Body of pancreas (tissue), 4 donors: ENCODE data around the gene KAT2A. TPM values are rescaled to one million over a fixed set of nuclear protein-coding genes. Genes with fewer than 3 reads are reported as not detected.
"Not testable (repeated sequence)": the region's sequence is repeated elsewhere in the genome, so short reads cannot be mapped to it uniquely, and the experiment has no call there.

Source experiments
- ATAC-seq: fragments of 150-250 bp; one replicate; pipeline ENCODE4 v1.9.1; 2016
- DNase-seq, 4 donors: peaks; one replicate each; pipeline ENCODE4 v3.0.0-alpha.2; 2019
- H3K27ac ChIP-seq, 4 donors: fragments of 200-600 bp; sonication (generic); 1 replicate in 3 of 4; 2 replicates in 1 of 4; pipeline versions ENCODE4 v1.5.1 to v1.6.1; 2016 to 2019; ENCODE audit warnings: mild to moderate bottlenecking in 1 of 4, mixed read lengths in 1 of 4, moderate library complexity in 1 of 4
- H3K27me3 ChIP-seq, 2 donors: fragments of 200-600 bp; sonication (generic); one replicate each; pipeline ENCODE4 v1.6.0; 2016; ENCODE audit warnings: mild to moderate bottlenecking in 1 of 2
- H3K36me3 ChIP-seq, 2 donors: fragments of 200-600 bp; sonication (generic); replicated peaks in 1 of 2; 2 replicates each; pipeline ENCODE4 v1.5.1; 2016; ENCODE audit warnings: low read depth in 2 of 2; ENCODE audit not compliant: insufficient read depth in 1 of 2
- H3K4me1 ChIP-seq: fragments of 200-600 bp; sonication (generic); one replicate; pipeline ENCODE4 v1.6.0; 2016
- H3K4me3 ChIP-seq, 2 donors: fragments of 200-600 bp; sonication (generic); 1 replicate in 1 of 2; 2 replicates in 1 of 2; pipeline ENCODE4 v1.5.1; 2016 to 2019
- H3K9me3 ChIP-seq, 3 donors: fragments of 200-600 bp; sonication (generic); 1 replicate in 2 of 3; 2 replicates in 1 of 3; pipeline ENCODE4 v1.5.1; 2016
- POLR2A ChIP-seq, 3 donors: fragments of 450-650 bp; IDR thresholded peaks; one replicate each; pipeline ENCODE4 v1.6.1; 2016; ENCODE audit warnings: antibody characterized with exemption in 3 of 3, mild to moderate bottlenecking in 2 of 3
- WGBS, 2 donors: methylation state at CpG; one replicate each; pipeline ENCODE4 v1.1.5; 2017; 5-methylcytosine and 5-hydroxymethylcytosine counted together
- intact Hi-C: fragments of 100-400 bp; cut with DNase I; formaldehyde crosslinking; loops from one replicate; pipeline ENCODE4 v1.15.1; 2023
- total RNA-seq, 2 donors: library from RNA; depleted of rRNA; stranded (reverse); fragments of >200 nt; gene quantifications; one replicate each; pipeline ENCODE4 v1.1.0, GENCODE V29; 2016
- TF ChIP-seq, protein P1 (sequence below), 7 experiments: fragments of 450-650 bp in 4 of 7; fragments of 200-600 bp in 3 of 7; sonication (generic) in 3 of 7; IDR thresholded peaks; one replicate each; pipeline ENCODE4 v1.5.1; 2016 to 2019; ENCODE audit warnings: antibody characterized with exemption in 7 of 7

KAT2A gene
- total RNA-seq, 2 donors from 2014 or later: 50.6 to 58.7 TPM

DNA sequence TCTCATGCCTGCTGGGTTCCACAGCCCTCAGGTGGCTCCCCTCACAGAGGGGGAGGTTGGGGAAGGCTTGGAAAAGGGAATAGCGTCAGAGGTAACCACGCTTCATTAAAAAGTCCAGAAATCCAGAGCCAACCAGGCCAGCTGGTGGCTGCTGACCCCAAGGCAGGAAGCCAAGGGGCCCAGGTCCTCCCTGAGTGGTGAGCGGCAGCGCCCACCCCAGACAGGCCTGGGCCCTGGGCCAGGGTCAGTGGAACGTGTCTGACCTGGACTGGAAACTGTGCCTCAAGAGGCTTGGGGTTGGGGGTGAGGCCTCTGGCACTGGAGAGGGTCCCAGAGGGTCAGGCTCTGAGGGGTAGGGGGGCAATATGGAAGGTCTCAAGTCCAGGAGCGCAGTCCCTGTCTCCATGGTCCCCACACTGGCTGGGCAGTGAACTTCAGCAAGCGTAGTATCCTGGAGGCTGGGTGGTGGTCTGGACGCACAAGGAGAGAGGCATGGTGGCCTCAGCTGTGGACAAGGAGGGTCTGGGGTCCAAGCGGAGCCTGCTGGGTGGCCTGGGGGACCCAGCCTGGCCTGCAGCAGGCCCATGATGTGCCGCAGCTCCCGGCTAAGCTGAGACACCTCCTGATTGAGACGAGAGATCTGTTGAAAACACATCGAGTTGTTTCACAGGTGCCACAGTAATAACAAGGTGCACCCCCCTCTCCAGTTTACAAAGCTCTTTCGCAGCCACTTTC lies 38.8 kb upstream of the KAT2A start:
- Histone ChIP-seq H3K27me3 (no peaks in the 10 kb centered on the region), H3K36me3 (no peaks in the 10 kb centered on the region), H3K9me3 (no peaks in the 10 kb centered on the region), H3K4me3 (no peak overlapping the region), H3K27ac (no peak overlapping the region), H3K4me1 (peaks cover 7% of the 10 kb centered on the region)
- intact Hi-C loops: no loop called here
- no peak for ATAC-seq
- no peak for DNase-seq
- WGBS, 2 donors: 77 to 80% methylated on average over 6 to 14 of the region's 14 CpGs
- TF ChIP-seq, protein P1, sequence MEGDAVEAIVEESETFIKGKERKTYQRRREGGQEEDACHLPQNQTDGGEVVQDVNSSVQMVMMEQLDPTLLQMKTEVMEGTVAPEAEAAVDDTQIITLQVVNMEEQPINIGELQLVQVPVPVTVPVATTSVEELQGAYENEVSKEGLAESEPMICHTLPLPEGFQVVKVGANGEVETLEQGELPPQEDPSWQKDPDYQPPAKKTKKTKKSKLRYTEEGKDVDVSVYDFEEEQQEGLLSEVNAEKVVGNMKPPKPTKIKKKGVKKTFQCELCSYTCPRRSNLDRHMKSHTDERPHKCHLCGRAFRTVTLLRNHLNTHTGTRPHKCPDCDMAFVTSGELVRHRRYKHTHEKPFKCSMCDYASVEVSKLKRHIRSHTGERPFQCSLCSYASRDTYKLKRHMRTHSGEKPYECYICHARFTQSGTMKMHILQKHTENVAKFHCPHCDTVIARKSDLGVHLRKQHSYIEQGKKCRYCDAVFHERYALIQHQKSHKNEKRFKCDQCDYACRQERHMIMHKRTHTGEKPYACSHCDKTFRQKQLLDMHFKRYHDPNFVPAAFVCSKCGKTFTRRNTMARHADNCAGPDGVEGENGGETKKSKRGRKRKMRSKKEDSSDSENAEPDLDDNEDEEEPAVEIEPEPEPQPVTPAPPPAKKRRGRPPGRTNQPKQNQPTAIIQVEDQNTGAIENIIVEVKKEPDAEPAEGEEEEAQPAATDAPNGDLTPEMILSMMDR (IDR thresholded peaks at IDR 0.05): no peak
- TF ChIP-seq POLR2A (IDR thresholded peaks at IDR 0.05): no peak

DNA sequence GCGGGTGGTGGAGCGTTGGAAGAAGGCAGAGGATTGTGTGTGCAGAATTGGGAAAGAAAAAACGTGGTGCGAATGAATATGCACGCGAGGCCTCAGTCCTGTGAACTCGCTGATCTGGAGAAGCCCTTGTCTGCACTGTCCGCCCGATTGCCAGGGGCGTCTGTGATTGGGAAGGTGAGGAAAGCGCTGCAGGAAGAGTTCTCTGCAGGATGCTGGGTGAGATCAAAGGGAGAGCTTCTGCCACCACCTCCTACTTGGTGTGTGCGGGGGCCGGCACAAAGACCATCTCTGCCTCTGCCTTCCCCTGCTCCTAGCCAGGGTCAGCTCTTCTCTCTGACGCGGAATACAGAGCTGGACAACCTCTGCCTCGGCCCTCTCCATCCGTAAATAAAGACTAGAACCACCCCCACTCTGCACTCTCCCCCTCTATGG lies 34.5 kb upstream of the KAT2A start:
- Histone ChIP-seq H3K9me3 (no peaks in the 10 kb centered on the region), H3K4me1 (peaks cover 30% of the 10 kb centered on the region), H3K4me3 (peak overlapping the region; percentile 13 to 21), H3K27ac (peak overlapping the region in 1 of 4 donors; percentile 64), H3K36me3 (no peaks in the 10 kb centered on the region), H3K27me3 (no peaks in the 10 kb centered on the region)
- intact Hi-C loops: no loop called here
- DNase-seq (no peak), ATAC-seq (no peak)
- TF ChIP-seq, protein P1 (IDR thresholded peaks at IDR 0.05): no peak
- TF ChIP-seq POLR2A (IDR thresholded peaks at IDR 0.05): no peak
- 48 to 62% methylated on average over 17 of the region's 17 CpGs for whole genome bisulfite sequencing, 2 donors

DNA sequence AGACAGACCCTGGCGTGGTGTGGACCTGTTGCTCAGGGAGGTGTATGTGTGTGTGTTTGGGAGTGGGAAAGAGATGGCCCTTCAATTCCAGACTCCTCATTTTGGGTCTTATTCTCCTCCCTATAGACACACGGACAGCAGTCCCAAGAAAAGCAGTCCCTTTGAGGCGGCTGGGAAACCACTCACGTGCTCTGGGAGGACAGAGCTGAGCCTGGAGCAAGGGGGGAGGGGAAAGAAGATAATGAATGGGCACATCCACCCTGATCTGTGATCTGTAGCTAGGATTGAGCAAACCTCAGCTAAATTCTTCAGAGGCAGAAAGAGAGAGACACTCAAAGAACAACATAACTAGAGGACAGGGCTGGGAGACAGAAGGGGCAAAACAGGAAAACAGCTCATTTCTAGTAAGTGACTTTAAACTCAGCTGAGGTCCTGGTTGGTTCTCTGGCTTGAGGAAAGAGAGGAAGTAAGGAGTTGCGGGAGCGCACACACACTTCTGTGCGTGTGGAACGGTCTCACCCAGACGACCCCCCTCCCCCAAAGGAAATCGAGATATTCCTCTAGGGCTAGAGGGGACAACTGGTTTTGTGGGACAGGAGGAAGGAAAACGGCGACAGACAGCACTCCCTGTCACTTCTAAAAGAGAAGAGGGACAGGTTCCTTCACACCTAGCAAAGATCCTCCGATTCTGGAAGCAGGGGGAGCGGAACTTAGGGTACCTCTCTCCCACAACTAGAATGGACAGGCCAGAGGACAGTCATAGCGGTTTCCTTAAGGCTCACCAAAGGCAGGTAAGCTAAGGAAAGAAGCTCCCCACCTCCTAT lies 33.0 kb upstream of the KAT2A start:
- ATAC-seq (no peak), DNase-seq (no peak)
- 4 to 6% methylated on average over 14 to 15 of the region's 15 CpGs for WGBS, 2 donors
- H3K36me3 ChIP-seq: no peaks in the 10 kb centered on the region
- no peaks in the 10 kb centered on the region for H3K9me3 ChIP-seq
- peak overlapping the region; percentile 64 to 85 for H3K4me3 ChIP-seq
- no peaks in the 10 kb centered on the region for H3K27me3 ChIP-seq
- H3K27ac ChIP-seq: peak overlapping the region in 3 of 4 donors; percentile 47 to 81 (median 79)
- no peak for TF ChIP-seq POLR2A (IDR thresholded peaks at IDR 0.05)
- H3K4me1 ChIP-seq: peaks cover 30% of the 10 kb centered on the region
- intact Hi-C loops: no loop called here

DNA sequence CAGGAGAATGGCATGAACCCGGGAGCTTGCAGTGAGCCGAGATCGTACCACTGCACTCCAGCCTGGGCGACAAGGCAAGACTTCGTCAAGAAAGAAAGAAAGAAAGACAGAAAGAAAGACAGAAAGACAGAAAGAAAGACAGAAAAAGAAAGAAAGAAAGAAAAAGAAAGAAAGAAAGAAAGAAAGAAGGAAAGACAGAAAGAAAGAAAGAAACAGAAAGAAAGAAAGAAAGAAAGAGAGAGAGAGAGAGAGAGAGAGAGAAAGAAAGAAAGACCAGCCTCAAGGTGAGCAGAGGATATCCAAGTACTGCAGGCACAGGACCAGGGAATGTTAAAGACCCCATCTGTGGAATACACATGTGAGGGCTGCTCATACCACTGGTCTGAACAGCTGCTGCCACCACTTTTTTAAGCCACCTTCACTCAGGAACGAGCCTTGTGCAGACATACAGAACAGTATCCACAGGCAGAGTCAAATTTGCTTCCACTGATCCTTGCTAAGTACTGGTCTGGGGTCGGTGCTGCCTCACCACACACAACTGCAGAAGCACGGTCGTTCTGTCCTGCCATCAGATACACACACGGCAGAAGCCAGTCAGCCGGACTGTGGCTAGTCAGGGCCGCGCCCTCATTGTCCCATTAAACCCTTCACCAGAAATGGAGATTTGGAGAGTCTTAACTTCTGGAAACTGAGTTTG lies 25.9 kb upstream of the KAT2A start:
- no peak for TF ChIP-seq POLR2A (IDR thresholded peaks at IDR 0.05)
- Histone ChIP-seq H3K36me3 (peaks cover 0 to 4% of the 10 kb centered on the region in 2 donors), H3K9me3 (no peaks in the 10 kb centered on the region), H3K4me3 (no peak overlapping the region), H3K27ac (no peak overlapping the region), H3K4me1 (peaks cover 12% of the 10 kb centered on the region), H3K27me3 (no peaks in the 10 kb centered on the region)
- no peak for DNase-seq
- WGBS, 2 donors: 85 to 87% methylated on average over 13 of the region's 13 CpGs
- intact Hi-C loops: no loop called here
- no peak for ATAC-seq

DNA sequence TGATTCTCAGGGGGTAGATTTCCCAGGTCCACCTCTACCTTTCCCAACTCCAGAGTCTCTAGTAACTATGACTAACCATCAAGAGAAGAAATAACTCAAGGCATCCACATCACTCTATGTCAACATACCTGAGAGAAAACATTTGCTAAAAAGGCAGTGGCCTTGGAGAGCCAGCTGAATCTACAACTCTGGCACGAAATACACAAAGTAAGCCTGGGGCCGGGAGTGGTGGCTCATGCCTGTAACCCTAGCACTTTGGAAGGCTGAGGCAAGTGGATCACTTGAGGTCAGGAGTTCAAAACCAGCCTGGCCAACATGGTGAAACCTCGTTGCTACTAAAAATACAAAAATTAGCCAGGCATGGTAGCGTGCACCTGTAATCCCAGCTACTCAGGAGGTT lies 22.0 kb upstream of the KAT2A start:
- H3K36me3 ChIP-seq, H3K4me3 ChIP-seq, H3K9me3 ChIP-seq, H3K27me3 ChIP-seq, intact Hi-C loops: not testable (repeated sequence)
- peak overlapping the region in 3 of 4 donors; percentile 33 to 60 (median 53) for H3K27ac ChIP-seq
- DNase-seq: peak; percentile 40 to 77 (median 65)
- WGBS, 2 donors: 29 to 30% methylated on average over 4 of the region's 4 CpGs
- H3K4me1 ChIP-seq: peaks cover 31% of the 10 kb centered on the region
- ATAC-seq: peak; percentile 67
